ENCODE results near the gene HP1BP3.

The HP1BP3 gene

DNA sequence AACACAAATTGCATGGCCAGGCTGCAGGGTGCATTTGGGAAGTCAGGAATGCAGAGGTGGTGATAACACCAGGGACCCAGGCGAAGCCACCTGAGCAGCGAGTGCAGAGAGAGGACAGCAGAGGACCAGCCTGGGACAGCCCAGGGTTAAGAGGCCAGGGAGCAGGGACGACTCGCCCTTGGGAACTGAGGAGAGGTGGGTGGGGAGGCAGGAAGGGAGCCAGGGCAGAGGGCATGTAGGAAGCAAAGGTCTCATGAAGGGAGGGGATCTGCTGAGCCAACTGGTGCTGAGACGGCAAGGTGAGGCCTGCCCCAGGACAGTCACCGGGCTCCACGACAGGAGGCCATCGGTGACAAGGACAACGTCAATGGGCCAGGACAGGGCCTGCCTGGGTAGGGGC is 85.7 kb downstream of the HP1BP3 start:
- Histone ChIP-seq H3K36me3 (ENCODE audit: control insufficient read depth, insufficient read depth, low read length) (no peaks in the 10 kb centered on the region), H3K9ac (ENCODE audit: low read length) (no peak overlapping the region), H3K4me3 (ENCODE audit: low read length) (no peak overlapping the region), H3K27ac (ENCODE audit: low read depth, low read length) (no peak overlapping the region), H3K4me1 (ENCODE audit: control insufficient read depth, insufficient read depth, low read length) (peaks cover 10% of the 10 kb centered on the region), H3K27me3 (ENCODE audit: control insufficient read depth, insufficient read depth, low read length) (no peaks in the 10 kb centered on the region)

DNA sequence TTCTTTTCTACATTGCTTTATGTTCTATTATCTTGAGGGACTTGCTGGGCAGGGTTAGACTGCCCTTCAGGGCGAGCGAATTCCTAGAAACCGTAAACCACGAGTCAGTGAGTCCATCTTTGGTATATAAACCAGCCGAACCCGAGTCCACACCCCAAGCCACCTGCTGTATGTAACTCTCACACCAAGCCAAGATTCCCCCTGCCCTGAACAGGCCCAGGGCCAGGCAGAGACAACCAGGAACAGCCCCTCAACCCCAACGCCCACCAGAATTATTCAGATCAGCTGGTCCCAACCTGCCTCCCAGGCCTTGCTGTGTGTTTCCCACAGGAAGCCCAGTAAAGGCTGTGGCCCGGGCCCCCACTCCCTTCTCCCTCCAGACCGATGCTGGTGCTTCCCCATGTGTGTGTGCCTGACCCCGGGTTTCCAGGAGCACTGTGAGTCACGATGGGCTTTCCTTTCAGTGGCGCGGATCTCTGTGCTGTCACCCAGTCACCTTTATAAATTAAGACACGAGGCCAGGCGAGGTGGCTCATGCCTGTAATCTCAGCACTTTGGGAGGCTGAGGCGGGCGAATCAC is 86.4 kb downstream of the HP1BP3 start:
- Histone ChIP-seq H3K4me3 (ENCODE audit: low read length) (no peak overlapping the region), H3K36me3 (ENCODE audit: control insufficient read depth, insufficient read depth, low read length) (no peaks in the 10 kb centered on the region), H3K9ac (ENCODE audit: low read length) (no peak overlapping the region), H3K27me3 (ENCODE audit: control insufficient read depth, insufficient read depth, low read length) (no peaks in the 10 kb centered on the region), H3K4me1 (ENCODE audit: control insufficient read depth, insufficient read depth, low read length) (peaks cover 10% of the 10 kb centered on the region), H3K27ac (ENCODE audit: low read depth, low read length) (no peak overlapping the region)

DNA sequence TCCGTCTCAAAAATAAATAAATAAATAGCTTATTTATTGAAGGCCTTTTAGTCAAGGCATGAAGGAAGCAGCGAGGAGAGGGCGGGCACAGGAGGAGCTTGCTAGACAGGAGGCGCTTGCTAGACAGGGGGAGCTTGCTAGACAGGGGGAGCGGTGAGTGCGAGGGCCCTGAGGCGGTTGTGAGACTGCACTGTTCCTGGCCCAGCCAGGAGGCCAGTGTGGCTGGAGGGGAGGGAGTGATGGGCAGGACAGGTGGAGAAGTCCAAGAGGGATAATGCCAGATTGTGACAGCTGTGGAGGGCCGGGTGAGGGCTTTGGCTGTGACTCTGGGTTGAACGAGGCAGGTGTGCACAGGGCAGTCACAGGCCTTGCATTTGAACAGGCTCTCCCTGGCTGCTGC is 87.5 kb downstream of the HP1BP3 start:
- Histone ChIP-seq H3K9ac (ENCODE audit: low read length) (no peak overlapping the region), H3K4me1 (ENCODE audit: control insufficient read depth, insufficient read depth, low read length) (peaks cover 10% of the 10 kb centered on the region), H3K27me3 (ENCODE audit: control insufficient read depth, insufficient read depth, low read length) (no peaks in the 10 kb centered on the region), H3K27ac (ENCODE audit: low read depth, low read length) (no peak overlapping the region), H3K36me3 (ENCODE audit: control insufficient read depth, insufficient read depth, low read length) (no peaks in the 10 kb centered on the region), H3K4me3 (ENCODE audit: low read length) (no peak overlapping the region)

DNA sequence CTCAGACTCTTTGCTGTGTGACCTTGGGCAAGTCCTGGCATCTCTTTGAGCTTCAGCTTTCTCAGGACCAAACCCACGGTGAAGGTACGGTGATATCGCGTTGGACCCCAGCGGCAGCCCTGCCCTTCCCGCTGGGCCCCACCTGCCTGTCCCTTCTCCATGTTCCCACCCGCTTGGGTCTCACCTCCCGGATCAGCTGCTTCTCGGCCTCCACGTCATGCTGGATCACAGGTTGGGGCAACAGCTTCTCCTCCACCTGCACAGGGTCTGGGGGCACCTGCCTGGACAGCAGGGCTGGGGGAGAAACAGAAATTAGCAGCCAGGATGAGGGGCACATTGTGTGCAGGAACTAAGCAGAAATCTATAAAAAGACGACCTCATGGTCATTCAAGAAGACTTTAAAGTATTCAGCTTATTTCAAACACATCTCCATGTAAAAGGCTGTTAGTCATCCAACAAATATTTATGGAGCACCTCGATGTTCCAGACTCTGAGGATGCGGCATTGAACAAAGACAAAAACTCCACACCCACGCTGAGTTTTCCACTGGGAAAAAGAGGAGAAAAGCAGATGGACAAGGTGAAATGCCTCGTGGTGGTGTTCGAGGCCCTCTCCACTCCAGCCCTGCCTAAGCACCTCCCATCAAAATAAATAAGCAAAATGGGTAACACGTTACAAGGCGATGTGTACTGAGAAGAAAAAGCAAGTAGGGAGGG is 88.8 kb downstream of the HP1BP3 start:
- peaks cover 10% of the 10 kb centered on the region for H3K4me1 ChIP-seq (ENCODE audit: control insufficient read depth, insufficient read depth, low read length)
- no peak overlapping the region for H3K27ac ChIP-seq (ENCODE audit: low read depth, low read length)
- H3K9ac ChIP-seq (ENCODE audit: low read length) = no peak overlapping the region
- no peaks in the 10 kb centered on the region for H3K36me3 ChIP-seq (ENCODE audit: control insufficient read depth, insufficient read depth, low read length)
- no peaks in the 10 kb centered on the region for H3K27me3 ChIP-seq (ENCODE audit: control insufficient read depth, insufficient read depth, low read length)
- H3K4me3 ChIP-seq (ENCODE audit: low read length) = no peak overlapping the region

DNA sequence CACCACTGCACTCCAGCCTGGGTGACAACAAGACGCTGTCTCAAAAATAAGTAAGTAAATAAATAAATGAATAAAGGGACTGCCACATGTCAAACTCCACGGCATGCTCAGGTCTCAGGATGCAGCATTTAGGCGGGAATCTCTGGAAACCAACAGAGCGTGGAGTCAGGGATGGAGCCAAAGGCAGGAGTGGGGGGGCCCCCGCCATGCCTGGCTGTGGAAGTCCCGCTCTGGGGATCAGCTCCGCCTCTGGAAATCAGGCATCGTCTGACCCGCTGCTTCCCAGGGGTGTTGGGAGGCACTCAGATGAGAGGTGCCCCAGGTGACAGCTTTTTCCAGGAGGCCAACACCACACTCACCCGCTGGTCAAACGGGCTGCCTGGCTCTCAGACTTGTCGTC is 89.5 kb downstream of the HP1BP3 start:
- peak overlapping the region; percentile 81 for H3K27ac ChIP-seq (ENCODE audit: low read depth, low read length)
- no peak overlapping the region for H3K9ac ChIP-seq (ENCODE audit: low read length)
- H3K27me3 ChIP-seq (ENCODE audit: control insufficient read depth, insufficient read depth, low read length) = no peaks in the 10 kb centered on the region

DNA sequence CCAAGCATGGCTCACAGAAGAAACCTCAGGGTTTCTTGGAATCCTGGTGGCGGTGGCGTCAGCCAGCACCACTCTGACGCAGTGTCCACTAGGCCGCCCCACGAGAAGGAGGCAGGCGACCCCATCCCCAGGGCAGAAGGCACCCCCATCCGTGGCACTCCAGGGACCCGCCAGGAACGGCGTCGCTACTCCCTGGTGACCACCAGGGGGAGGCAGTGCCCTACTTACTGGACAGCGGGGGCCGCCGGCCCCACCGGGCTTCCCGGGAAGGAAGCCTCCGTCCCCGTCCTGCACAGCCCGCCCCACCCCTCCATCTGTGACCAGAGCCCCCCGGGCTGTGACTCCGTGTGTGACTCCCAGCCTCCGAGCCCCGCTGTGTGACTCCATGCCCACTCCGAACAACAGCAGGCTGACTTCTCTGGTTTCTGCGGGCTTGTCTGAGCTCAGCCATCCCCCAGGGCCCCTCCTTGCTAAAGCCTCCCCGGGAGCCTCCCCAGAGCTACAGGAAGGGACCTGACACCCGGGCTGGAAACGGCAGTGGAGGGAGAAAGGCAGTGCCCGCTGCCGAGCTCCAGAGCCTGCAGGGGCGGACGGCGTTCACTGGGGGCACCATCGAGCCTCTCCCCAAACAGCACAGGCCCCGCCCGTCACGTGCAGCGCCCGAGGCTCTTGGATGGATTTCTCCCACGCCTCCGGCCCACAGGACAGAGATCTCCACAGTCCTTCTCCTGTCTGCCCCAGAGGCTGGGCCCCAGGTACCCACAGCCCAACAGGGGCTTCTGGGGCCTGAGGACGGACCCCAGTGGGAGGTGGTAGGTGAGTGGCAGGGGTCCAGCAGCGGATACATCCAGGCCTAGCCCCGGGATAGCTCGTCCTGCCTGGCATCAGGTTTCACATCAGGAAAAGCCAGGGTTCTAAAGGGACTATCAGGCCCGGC is 90.4 kb downstream of the HP1BP3 start:
- Histone ChIP-seq H3K27ac (ENCODE audit: low read depth, low read length) (peak overlapping the region; percentile 81), H3K4me1 (ENCODE audit: control insufficient read depth, insufficient read depth, low read length) (peaks cover 10% of the 10 kb centered on the region), H3K27me3 (ENCODE audit: control insufficient read depth, insufficient read depth, low read length) (no peaks in the 10 kb centered on the region), H3K36me3 (ENCODE audit: control insufficient read depth, insufficient read depth, low read length) (no peaks in the 10 kb centered on the region), H3K4me3 (ENCODE audit: low read length) (peak overlapping the region; percentile 83), H3K9ac (ENCODE audit: low read length) (no peak overlapping the region)

More for the DNA sequence above, 89.5 kb downstream of the HP1BP3 start:
- Histone ChIP-seq H3K4me1 (ENCODE audit: control insufficient read depth, insufficient read depth, low read length) (peaks cover 10% of the 10 kb centered on the region), H3K4me3 (ENCODE audit: low read length) (no peak overlapping the region), H3K36me3 (ENCODE audit: control insufficient read depth, insufficient read depth, low read length) (no peaks in the 10 kb centered on the region)

DNA sequence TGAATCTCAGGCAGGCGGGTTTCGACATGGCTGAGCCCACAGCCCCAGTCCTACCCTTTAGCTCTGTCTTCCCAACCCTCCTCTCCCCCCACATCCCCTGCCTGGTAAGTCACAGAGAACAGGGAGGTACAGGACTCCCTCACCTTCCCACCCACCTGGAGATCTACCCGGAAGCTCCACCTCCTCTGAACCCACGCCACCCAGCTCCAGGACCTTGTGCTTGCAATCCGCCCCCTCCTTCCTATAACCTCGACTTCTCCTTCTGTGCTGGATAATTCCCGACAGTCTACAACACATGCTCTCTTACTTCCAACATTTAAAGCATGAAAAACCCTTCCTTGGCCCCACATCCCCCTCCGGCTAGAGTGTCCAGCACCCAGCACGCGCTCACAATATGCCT is 91.6 kb downstream of the HP1BP3 start:
- no peak overlapping the region for H3K27ac ChIP-seq (ENCODE audit: low read depth, low read length)
- H3K9ac ChIP-seq (ENCODE audit: low read length) = no peak overlapping the region
- H3K36me3 ChIP-seq (ENCODE audit: control insufficient read depth, insufficient read depth, low read length) = no peaks in the 10 kb centered on the region
- peaks cover 10% of the 10 kb centered on the region for H3K4me1 ChIP-seq (ENCODE audit: control insufficient read depth, insufficient read depth, low read length)
- no peak overlapping the region for H3K4me3 ChIP-seq (ENCODE audit: low read length)
- no peaks in the 10 kb centered on the region for H3K27me3 ChIP-seq (ENCODE audit: control insufficient read depth, insufficient read depth, low read length)

DNA sequence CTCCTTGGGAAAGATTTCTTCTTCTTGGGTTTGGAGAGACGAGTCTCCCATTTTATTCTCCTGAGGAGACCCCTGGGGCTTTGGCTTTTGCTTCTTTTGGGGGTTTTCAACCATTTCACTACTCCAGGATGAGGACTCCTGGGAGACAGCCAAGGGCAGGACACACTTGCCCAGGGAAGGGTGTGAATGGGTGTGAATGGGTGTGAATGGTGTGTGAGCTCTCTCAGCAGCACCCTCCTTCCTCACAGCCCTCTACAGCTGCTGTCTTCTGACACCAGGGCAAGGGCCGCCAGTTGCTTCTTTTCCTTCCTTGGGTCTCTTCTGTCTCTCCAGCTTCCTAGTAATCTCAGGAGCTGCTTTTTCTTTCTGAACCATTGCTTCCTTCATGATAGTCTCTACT is 93.5 kb downstream of the HP1BP3 start:
- Histone ChIP-seq H3K4me3 (ENCODE audit: low read length) (no peak overlapping the region), H3K27ac (ENCODE audit: low read depth, low read length) (no peak overlapping the region), H3K9ac (ENCODE audit: low read length) (no peak overlapping the region), H3K36me3 (ENCODE audit: control insufficient read depth, insufficient read depth, low read length) (no peaks in the 10 kb centered on the region), H3K4me1 (ENCODE audit: control insufficient read depth, insufficient read depth, low read length) (peaks cover 9% of the 10 kb centered on the region), H3K27me3 (ENCODE audit: control insufficient read depth, insufficient read depth, low read length) (no peaks in the 10 kb centered on the region)

Measured in rectal smooth muscle tissue (tissue), 1 donor.